ENCODE results near the gene SEL1L3. TPM values are rescaled to one million over a fixed set of nuclear protein-coding genes. Genes with fewer than 3 reads are reported as not detected.

Gene SEL1L3
- total RNA-seq, 1 donor: 6.0 TPM

- no peak for DNase-seq (ENCODE audit: low read depth)
- no peak for TF ChIP-seq CTCF (IDR thresholded peaks at IDR 0.05; ENCODE audit: insufficient read depth, low read depth, low read length)
- H3K4me3 ChIP-seq (ENCODE audit: low read depth, low read length): peak overlapping the region; percentile 51
Measured at GRCh38 chr4:25861951-25862410, 807 bp downstream of the SEL1L3 start.

GRCh38 chr4:25861280-25861950 lies 1.4 kb downstream of the SEL1L3 start:
- DNase-seq (ENCODE audit: low read depth): peak; percentile 23
- H3K4me3 ChIP-seq (ENCODE audit: low read depth, low read length): peak overlapping the region; percentile 51
- TF ChIP-seq CTCF (IDR thresholded peaks at IDR 0.05; ENCODE audit: insufficient read depth, low read depth, low read length): no peak

- TF ChIP-seq CTCF (IDR thresholded peaks at IDR 0.05; ENCODE audit: insufficient read depth, low read depth, low read length): no peak
- peak; percentile 19 for DNase-seq (ENCODE audit: low read depth)
- H3K4me3 ChIP-seq (ENCODE audit: low read depth, low read length): no peak overlapping the region
Measured at GRCh38 chr4:25860586-25861279, 2.1 kb downstream of the SEL1L3 start.

GRCh38 chr4:25859429-25860148 lies 3.2 kb downstream of the SEL1L3 start:
- no peak for DNase-seq (ENCODE audit: low read depth)
- H3K4me3 ChIP-seq (ENCODE audit: low read depth, low read length): no peak overlapping the region
- no peak for TF ChIP-seq CTCF (IDR thresholded peaks at IDR 0.05; ENCODE audit: insufficient read depth, low read depth, low read length)

- no peak for DNase-seq (ENCODE audit: low read depth)
Measured at GRCh38 chr4:25857851-25858400, 4.9 kb downstream of the SEL1L3 start.

More at GRCh38 chr4:25857851-25858400, 4.9 kb downstream of the SEL1L3 start:
- TF ChIP-seq CTCF (IDR thresholded peaks at IDR 0.05; ENCODE audit: insufficient read depth, low read depth, low read length): no peak
- H3K4me3 ChIP-seq (ENCODE audit: low read depth, low read length): no peak overlapping the region
